Measurements from ENCODE around the gene SLC30A3. TPM values are rescaled to one million over a fixed set of nuclear protein-coding genes. Genes with fewer than 3 reads are reported as not detected.
A peak's percentile ranks its signal among the peaks of the same experiment; 100 is the strongest.

SLC30A3 gene
- total RNA-seq, 6 donors from 2014 or later, result 0.20 to 2.3 (median 1.2) TPM

DNA sequence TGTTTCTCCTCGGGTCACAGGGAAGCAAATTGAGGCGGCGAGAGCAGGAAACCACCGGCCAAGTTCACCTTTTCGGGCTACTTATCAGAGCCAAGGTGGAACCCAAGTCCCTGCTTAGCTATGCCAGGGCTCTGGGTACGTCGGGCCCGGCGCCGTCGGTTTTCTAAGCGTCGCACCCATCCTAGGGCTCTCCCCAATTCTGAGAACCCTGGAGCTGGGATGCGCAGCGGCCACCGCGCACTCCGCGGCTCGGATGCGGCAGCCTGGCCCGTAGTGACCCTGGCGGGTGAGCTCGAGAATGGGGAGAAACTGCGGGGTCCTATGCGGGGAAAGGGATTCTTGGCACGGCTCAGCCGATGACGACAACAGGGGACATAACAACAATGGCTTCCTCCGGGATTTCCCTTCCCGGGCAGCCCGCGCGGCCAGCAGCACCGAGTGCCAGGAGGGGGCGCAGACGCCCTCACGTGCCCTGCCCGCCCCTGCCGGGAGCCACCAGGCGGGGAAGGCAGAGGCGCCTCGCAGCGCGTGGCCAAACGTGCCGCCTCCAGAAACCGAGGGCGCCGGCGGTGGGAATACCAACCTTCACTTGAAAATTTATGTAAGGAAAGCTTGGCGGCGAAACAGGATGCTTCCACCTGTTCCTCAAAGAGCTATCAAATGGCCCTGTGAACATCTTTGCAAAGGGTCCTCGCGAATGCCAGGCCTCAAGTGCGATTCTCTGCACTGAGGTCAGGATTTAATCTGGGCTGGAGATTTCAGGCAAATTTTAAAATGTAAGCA is 2.1 kb upstream of the SLC30A3 start:
- DNase-seq (peak; percentile 64 to 92), ATAC-seq (ENCODE audit: low FRiP score in 2 of 2) (peak; percentile 65 to 74)
- TF ChIP-seq EP300 (IDR thresholded peaks at IDR 0.05) (no peak), POLR2AphosphoS5 (IDR thresholded peaks at IDR 0.05) (peak in 1 of 2 donors; percentile 37), POLR2A (IDR thresholded peaks at IDR 0.05) (no peak)
- TF ChIP-seq, protein P1, sequence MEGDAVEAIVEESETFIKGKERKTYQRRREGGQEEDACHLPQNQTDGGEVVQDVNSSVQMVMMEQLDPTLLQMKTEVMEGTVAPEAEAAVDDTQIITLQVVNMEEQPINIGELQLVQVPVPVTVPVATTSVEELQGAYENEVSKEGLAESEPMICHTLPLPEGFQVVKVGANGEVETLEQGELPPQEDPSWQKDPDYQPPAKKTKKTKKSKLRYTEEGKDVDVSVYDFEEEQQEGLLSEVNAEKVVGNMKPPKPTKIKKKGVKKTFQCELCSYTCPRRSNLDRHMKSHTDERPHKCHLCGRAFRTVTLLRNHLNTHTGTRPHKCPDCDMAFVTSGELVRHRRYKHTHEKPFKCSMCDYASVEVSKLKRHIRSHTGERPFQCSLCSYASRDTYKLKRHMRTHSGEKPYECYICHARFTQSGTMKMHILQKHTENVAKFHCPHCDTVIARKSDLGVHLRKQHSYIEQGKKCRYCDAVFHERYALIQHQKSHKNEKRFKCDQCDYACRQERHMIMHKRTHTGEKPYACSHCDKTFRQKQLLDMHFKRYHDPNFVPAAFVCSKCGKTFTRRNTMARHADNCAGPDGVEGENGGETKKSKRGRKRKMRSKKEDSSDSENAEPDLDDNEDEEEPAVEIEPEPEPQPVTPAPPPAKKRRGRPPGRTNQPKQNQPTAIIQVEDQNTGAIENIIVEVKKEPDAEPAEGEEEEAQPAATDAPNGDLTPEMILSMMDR (IDR thresholded peaks at IDR 0.05), result peak; percentile 43 to 77 (median 58)
- H3K27ac ChIP-seq, result no peak overlapping the region
- H3K4me3 ChIP-seq, result peak overlapping the region in 3 of 4 donors; percentile 37 to 60 (median 42)
- WGBS, 2 donors, result 6 to 10% methylated on average over 9 to 56 of the region's 56 CpGs
- H3K9me3 ChIP-seq, result no peaks in the 10 kb centered on the region
- H3K4me1 ChIP-seq, result peaks cover 33 to 43% (median 36%) of the 10 kb centered on the region in 4 donors
- no peaks in the 10 kb centered on the region for H3K36me3 ChIP-seq
- peaks cover 1 to 39% (median 28%) of the 10 kb centered on the region in 4 donors for H3K27me3 ChIP-seq

DNA sequence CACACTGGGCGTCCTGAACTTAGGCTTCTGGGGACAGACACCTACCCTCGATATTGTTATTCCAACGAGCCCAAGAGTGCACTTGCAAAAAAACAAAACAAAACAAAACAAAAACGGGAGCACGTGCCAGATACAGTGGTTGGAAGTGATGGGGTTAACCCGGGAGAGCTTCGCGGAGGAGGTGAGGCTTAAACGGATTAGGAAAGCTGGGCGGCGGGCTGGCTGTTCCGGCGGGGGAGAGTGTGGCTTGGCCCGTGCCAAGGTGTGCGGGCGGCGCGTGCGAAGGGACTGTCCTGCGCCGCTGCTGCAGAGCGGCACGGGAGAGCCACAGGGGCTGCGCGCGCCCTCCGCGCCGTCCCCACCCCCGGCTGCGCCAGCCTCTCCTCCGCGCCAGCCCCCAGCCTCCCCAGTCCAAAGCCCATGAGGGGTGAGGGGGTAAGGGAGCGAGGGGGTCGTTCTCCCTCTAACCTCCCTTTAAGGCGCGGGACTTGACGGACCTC is 1.5 kb upstream of the SLC30A3 start:
- Histone ChIP-seq H3K4me1 (peaks cover 33 to 43% (median 36%) of the 10 kb centered on the region in 4 donors), H3K4me3 (peak overlapping the region in 3 of 4 donors; percentile 37 to 60 (median 42)), H3K27ac (no peak overlapping the region), H3K9me3 (no peaks in the 10 kb centered on the region), H3K27me3 (peaks cover 1 to 41% (median 28%) of the 10 kb centered on the region in 4 donors), H3K36me3 (no peaks in the 10 kb centered on the region)
- no peak for TF ChIP-seq POLR2AphosphoS5 (IDR thresholded peaks at IDR 0.05)
- no peak for TF ChIP-seq POLR2A (IDR thresholded peaks at IDR 0.05)
- TF ChIP-seq, protein P1 (IDR thresholded peaks at IDR 0.05), result no peak
- TF ChIP-seq EP300 (IDR thresholded peaks at IDR 0.05), result no peak
- 1 to 2% methylated on average over 13 to 38 of the region's 38 CpGs for WGBS, 2 donors
- ATAC-seq (ENCODE audit: low FRiP score in 2 of 2), result peak in 1 of 2 donors; percentile 37
- peak in 1 of 2 donors; percentile 83 for DNase-seq

DNA sequence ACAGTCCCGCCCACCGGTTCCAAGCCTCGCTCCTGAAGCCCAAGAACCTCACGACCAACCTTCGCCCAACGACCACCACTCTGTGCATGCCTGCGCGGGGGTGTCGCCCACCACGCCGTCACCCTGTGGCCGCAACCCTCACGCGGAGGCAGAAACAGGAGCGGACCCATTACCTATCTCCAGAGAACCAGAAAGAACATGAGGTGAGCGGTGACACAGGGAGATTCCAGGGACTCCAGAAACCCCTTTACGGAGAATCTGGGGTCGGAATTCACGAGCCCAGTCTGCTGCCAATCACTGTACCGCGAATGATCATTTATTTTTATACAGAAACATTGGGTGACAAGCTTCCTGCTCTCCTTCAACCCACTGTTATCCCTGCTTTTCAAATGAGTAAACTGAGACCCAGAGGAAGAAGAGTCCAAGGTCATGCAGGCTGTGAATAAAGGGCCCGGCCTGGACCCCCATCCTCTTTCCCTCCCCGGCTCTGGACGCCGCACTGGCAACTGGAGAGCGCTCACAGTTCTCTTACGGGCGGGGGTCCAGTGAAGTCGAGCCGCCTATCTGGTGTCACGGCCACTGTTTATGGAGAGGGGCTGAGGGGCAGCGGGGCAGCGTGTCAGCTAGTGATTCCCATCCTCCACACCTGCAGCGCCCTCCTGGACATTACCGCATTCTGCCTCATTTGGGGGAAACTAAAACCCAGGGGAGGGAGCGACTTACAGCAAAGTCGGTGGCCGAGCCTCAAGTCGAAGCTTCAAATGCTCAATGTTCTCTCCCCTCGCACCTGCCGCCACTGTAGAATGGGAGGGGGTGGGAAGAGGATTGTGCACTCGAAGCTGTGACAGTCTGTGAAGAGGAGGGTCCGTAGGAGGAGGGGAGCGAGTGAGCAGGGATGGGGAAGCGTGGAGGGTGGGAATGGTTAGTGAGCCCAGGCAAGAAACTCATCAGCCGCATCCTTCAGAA is 723 bp upstream of the SLC30A3 start:
- Histone ChIP-seq H3K27me3 (peaks cover 1 to 41% (median 28%) of the 10 kb centered on the region in 4 donors), H3K4me3 (peak overlapping the region; percentile 36 to 60 (median 51)), H3K36me3 (no peaks in the 10 kb centered on the region), H3K27ac (no peak overlapping the region), H3K4me1 (peaks cover 33 to 43% (median 36%) of the 10 kb centered on the region in 4 donors), H3K9me3 (no peaks in the 10 kb centered on the region)
- DNase-seq, result no peak
- no peak for ATAC-seq (ENCODE audit: low FRiP score in 2 of 2)
- TF ChIP-seq, protein P1 (IDR thresholded peaks at IDR 0.05), result no peak
- no peak for TF ChIP-seq POLR2AphosphoS5 (IDR thresholded peaks at IDR 0.05)
- no peak for TF ChIP-seq POLR2A (IDR thresholded peaks at IDR 0.05)
- TF ChIP-seq EP300 (IDR thresholded peaks at IDR 0.05), result no peak
- 5 to 6% methylated on average over 24 to 44 of the region's 46 CpGs for WGBS, 2 donors

DNA sequence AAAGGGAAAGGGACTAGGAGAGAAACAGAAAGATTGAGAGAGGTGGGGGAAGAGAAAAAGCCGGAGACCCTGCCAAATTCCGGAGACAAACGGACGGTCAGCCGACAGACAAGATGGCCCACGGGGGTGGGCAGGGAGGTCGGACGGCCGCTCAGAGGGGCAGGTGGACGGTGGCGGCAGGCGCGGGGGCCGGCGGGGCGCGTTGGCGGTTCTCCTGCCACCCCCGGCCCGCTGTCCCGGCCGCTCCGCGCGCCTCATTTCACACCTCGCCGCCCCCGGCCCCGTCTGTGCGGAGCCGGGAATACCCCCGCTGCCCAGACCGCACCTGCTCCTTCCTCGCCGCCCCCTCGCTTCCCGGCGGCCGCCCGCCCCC is 935 bp downstream of the SLC30A3 start:
- Histone ChIP-seq H3K4me1 (peaks cover 33 to 43% (median 36%) of the 10 kb centered on the region in 4 donors), H3K9me3 (no peaks in the 10 kb centered on the region), H3K4me3 (peak overlapping the region in 3 of 4 donors; percentile 44 to 60 (median 58)), H3K36me3 (no peaks in the 10 kb centered on the region), H3K27ac (no peak overlapping the region), H3K27me3 (peaks cover 1 to 41% (median 28%) of the 10 kb centered on the region in 4 donors)
- DNase-seq, result peak in 1 of 2 donors; percentile 84
- 5 to 11% methylated on average over 18 to 26 of the region's 40 CpGs for WGBS, 2 donors
- TF ChIP-seq POLR2A (IDR thresholded peaks at IDR 0.05), result no peak
- TF ChIP-seq, protein P1 (IDR thresholded peaks at IDR 0.05), result no peak
- no peak for TF ChIP-seq POLR2AphosphoS5 (IDR thresholded peaks at IDR 0.05)
- TF ChIP-seq EP300 (IDR thresholded peaks at IDR 0.05), result no peak
- no peak for ATAC-seq (ENCODE audit: low FRiP score in 2 of 2)
